Activated T-helper 2 cell treated with anti-CD3 and anti-CD28 coated beads, Interferon-gamma antibody, Interleukin-2, Interleukin-4, amounts not matched to agents 10 μg/mL and 5 μg/mL and 100 μg/mL, durations not matched to agents 14 hours and 24 hours and 36 hours (primary cell): ENCODE measurements around the gene PRRX1. TPM values are rescaled to one million over a fixed set of nuclear protein-coding genes. Genes with fewer than 3 reads are reported as not detected.

Experiments
- DNase-seq: peaks from one replicate; pipeline ENCODE4 v3.0.0; 2021; ENCODE audit warnings: low spot score
- H3K27ac Mint-ChIP-seq: one replicate; pipeline ENCODE4 v1.8.0; 2021; ENCODE audit warnings: mixed read lengths
- H3K27me3 Mint-ChIP-seq: one replicate; pipeline ENCODE4 v1.8.0; 2021; ENCODE audit warnings: low read depth, mixed read lengths
- H3K36me3 Mint-ChIP-seq: one replicate; pipeline ENCODE4 v1.8.0; 2021; ENCODE audit warnings: low read depth, mixed read lengths
- H3K4me1 Mint-ChIP-seq: one replicate; pipeline ENCODE4 v1.8.0; 2021; ENCODE audit warnings: low read depth, mixed read lengths
- H3K4me3 Mint-ChIP-seq: one replicate; pipeline ENCODE4 v1.8.0; 2021; ENCODE audit warnings: low read depth, mild to moderate bottlenecking, moderate library complexity, mixed read lengths
- H3K9me3 Mint-ChIP-seq: one replicate; pipeline ENCODE4 v1.8.0; 2021; ENCODE audit warnings: mixed read lengths
- intact Hi-C: fragments of 100-400 bp; cut with micrococcal nuclease; formaldehyde crosslinking; loops from one replicate; pipeline ENCODE4 v1.15.1; 2023
- total RNA-seq: library from RNA; stranded (reverse); gene quantifications from 2 replicates; pipeline ENCODE4 v1.2.3, GENCODE V29; 2022

The PRRX1 gene
- total RNA-seq, 1 donor from 2014 or later: not detected

DNA sequence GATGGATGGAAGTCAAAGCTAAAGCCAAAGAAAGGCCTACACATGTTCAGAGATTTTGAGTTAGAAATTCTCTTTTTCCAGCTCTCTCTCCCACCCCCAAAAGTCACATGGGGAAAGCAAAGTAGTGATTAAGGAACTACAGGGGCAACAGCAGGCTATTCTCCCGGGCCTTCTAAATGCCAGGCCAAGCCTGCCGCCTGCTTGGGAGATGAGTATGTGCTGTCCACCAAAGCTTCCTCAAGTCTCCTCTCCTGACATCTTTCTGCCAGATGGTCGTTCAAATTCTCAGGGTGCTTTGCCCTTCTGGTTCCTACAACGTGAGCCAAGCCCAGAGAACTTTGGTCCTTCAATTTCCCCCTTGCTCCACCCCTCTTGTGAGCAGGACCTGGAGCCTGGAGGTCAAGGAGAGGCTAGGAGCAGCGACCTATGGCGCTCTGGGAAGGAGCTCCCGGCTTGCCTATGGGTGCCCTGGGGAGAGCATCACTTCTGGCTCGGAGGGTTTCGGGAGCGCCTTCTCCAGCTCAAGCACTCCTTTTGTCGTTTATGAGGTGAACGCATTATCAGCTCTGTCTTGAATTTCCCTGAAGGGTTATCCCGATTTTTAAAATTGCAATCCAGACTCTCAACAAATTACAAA is 4.4 kb upstream of the PRRX1 start:
- Mint-ChIP-seq H3K36me3 (no peaks in the 10 kb centered on the region), H3K9me3 (no peaks in the 10 kb centered on the region), H3K27me3 (peaks cover 76% of the 10 kb centered on the region), H3K27ac (no peak overlapping the region), H3K4me1 (peaks cover 2% of the 10 kb centered on the region), H3K4me3 (no peak overlapping the region)
- intact Hi-C loops: loop anchor here (10.0 kb wide), 2 partner anchors 65 to 145 kb away; no protein-coding TSS in a partner anchor
- no peak for DNase-seq

DNA sequence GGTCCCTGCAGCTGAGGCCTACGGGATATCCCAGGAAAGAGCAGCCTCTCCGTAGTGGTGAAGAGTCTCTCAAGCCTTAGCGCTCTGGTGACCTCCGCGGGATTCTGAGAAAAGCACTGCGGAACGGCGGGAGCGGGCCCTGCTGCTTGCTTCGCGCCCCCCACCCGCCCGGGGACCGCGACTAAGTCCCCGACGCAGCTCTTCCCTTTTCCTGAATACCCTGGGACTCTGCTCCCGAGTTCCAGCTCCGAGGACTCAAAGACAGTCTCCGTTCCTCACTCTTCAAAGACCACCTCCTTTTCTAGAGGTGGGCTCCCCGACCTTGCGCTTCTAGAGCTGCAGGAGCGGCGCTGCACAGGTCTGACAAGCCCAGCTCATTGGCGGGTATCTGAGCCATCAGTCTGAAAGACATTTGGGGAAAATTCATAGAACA is 3.6 kb upstream of the PRRX1 start:
- H3K27ac Mint-ChIP-seq: no peak overlapping the region
- no peaks in the 10 kb centered on the region for H3K9me3 Mint-ChIP-seq
- peaks cover 79% of the 10 kb centered on the region for H3K27me3 Mint-ChIP-seq
- intact Hi-C loops: loop anchor here (10.0 kb wide), 2 partner anchors 65 to 145 kb away; no protein-coding TSS in a partner anchor
- DNase-seq: no peak
- no peak overlapping the region for H3K4me3 Mint-ChIP-seq
- H3K4me1 Mint-ChIP-seq: peaks cover 5% of the 10 kb centered on the region
- no peaks in the 10 kb centered on the region for H3K36me3 Mint-ChIP-seq

DNA sequence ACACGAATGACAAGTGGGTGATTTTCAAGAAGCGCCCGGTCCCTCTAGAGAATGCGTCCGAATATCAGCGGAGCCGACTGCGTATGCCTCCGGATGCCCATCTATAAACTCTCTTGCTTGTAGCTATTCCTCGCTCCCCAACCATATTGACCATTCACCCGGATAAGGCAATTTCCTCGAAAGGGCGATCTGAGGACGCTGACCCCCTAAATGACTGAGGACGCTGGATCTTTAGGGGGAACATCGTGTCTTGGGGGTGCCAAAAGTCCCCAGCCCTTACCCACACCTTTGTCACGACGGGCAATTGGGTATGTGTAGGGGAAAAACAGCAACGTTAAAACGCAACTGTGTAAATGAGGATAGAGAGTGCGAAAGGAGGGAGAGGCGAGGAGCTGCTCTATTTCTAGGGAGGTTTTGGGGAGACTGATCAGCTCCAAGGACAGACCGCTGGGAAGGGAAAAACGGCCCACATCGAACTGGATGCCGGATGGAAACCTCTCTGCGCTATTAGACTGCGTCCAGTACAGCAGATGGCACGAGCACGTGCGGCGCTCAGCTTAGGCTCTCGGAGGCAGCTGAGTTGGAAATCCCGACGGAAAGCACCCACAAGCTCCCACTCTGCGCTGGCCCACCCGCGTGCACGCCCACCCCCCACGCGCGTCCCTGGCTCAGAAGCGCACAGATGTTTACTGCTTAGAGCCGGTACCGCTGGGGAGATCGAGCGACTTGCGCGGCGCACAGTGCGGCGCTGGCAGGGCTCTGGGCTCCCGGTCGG is 2.9 kb upstream of the PRRX1 start:
- Mint-ChIP-seq H3K9me3 (no peaks in the 10 kb centered on the region), H3K36me3 (no peaks in the 10 kb centered on the region)
- intact Hi-C loops: loop anchor here (10.0 kb wide), 2 partner anchors 66 to 146 kb away; no protein-coding TSS in a partner anchor

DNA sequence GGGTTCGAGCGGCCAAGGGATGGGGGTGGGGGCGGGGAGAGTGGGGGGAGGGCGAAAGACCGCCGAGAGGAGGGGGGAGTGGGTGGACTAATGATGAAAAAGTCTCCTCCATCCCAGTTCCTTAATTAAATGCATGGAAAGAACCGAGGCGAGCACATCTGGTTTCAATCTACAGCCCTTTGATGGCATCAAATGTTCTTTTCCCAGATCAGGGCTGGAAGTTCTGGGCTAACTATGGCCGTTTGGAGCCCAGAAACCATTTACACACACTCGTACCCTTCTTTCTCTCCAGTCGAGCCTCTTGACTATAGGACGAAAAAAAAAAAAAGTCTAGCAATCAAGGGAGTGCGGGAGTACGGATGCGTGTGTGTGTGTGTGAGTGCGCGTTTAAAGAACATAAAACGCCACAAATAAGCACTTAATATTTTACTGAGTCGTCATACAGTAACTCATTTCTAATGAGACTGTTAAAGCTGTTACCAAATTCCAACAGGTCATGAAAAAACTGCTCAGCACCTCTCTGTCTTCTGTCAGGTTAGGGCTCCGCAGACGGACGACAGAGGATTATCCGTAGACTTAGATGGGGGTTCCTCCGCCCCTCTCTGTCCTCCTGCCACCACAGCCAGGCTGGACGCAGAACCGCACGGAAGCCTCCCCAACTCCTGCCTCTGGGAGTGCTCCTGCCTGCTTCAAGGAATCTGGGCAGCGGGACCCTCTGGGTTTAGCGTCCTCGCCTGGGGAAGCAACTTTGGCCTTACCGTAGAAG is 2.1 kb upstream of the PRRX1 start:
- Mint-ChIP-seq H3K4me1 (peaks cover 10% of the 10 kb centered on the region), H3K27ac (no peak overlapping the region), H3K36me3 (no peaks in the 10 kb centered on the region), H3K4me3 (no peak overlapping the region), H3K27me3 (peaks cover 85% of the 10 kb centered on the region), H3K9me3 (no peaks in the 10 kb centered on the region)
- intact Hi-C loops: loop anchor here (10.0 kb wide), 2 partner anchors 67 to 147 kb away; no protein-coding TSS in a partner anchor
- DNase-seq: no peak

More for the DNA sequence above, 2.9 kb upstream of the PRRX1 start:
- Mint-ChIP-seq H3K27me3 (peaks cover 82% of the 10 kb centered on the region), H3K4me3 (no peak overlapping the region), H3K27ac (no peak overlapping the region), H3K4me1 (peaks cover 5% of the 10 kb centered on the region)
- DNase-seq: no peak

DNA sequence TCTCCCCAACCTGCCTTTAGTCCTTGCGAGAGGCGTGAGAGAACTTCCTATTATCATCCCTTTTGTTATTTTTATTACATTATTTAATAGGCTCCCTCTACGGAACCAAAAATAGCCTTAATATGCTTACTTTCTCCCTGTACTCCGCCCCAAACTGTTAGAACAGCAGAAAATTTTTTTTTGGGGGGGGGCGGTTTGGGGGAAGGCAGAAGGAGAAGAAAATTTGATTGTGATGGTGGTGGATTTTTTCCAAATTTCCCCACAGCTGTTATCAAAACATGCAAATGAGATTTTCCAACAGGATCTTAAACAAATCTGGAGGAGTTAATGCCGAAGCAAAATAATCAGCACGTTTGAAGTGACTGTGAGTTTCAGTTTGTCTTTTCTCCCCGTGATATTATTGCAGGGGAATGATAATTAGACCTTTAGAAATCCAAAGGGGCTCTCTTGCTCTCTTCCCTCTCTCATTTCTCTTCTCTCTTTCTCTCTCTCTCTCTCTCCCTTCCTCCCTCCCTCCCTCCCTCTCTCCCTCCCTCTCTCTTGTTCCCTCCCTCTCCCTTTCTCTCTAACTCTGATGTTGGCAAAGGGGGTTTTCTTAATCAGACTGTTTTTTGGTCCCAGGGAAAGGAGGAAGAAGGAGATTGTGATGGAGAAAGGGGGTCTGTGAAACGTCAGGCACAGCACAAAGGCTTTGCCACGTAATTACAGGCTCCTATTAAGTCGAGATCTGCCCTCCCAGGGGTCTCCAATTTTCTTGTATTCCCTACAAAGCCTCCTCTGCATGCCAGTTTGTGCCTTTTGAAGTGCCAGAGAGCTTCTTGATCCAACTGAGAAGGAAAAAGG is 1.1 kb upstream of the PRRX1 start:
- intact Hi-C loops: loop anchor here (10.0 kb wide), 2 partner anchors 68 to 148 kb away; no protein-coding TSS in a partner anchor
- peaks cover 10% of the 10 kb centered on the region for H3K4me1 Mint-ChIP-seq
- no peak for DNase-seq
- H3K9me3 Mint-ChIP-seq: no peaks in the 10 kb centered on the region
- peaks cover 87% of the 10 kb centered on the region for H3K27me3 Mint-ChIP-seq
- no peak overlapping the region for H3K4me3 Mint-ChIP-seq
- no peaks in the 10 kb centered on the region for H3K36me3 Mint-ChIP-seq
- H3K27ac Mint-ChIP-seq: no peak overlapping the region

DNA sequence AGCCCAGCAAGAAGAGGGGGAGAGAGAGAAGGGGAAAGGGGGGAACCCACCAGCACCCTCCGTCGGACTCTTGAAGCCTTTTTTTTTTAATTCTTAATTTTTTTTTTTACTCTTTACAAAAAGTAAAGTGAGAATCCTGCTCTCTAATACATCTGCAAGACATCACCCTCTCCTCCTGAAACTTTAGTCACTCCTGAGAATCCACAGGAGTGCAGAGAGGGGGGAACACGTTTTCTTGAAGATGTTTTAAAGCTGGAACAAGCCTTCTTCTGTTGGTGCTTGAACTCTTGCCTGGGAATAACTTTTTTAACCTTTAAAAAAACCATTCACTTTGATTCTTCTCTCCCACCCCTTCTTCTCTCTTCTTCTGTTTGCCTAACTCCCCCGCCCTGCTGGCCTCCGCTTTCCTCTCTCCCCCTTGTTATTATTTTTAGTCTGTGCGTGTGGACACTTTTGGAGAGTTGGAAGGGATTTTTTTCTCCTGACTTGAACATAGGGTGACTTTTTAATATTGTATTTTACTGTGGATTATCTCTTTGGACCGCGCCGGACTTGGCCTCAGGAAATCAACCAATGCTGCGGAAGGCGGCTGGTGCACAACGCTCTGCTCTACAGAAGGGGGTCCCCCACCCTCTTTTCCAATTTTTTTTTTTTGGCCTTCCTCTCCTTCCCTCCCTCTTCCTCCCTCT is 383 bp upstream of the PRRX1 start:
- H3K4me3 Mint-ChIP-seq: no peak overlapping the region

DNA sequence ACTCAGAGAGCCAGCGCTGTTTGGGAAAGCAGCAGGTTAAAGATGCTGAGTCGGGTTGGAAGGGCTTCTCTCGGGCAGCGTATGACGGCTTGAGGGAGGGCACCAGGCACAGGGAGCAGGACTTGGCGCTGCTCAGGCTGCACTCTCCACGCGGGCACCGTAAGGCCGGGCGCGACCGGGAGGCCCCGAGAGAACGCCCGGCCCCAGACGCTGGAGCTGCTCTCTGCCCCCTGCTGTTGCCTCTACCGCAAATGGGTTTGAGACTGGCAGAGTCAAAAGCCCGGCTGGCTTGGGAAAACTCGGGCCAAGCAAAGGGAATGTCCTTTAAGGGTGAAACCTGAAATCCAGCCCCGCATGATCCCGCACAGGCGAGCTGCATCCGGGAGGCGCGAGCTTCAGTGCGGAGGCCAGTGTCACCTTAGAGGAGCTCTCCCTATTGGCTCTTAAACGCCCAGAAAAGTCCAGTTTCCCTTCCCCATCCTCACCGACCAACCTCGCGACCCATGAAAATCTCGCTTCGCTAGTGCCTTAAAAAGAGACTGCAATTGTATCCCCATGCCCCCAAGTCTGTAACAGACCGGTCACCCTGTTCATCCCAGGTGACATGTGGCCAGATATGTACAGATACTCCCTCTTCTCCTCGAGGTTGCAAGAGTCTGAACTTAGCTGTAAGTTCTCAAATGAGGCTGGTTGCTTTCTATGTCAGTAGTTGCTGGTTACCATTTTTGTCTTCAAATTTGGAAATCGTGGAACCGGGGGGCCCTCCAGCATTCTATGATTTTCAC is 1.1 kb downstream of the PRRX1 start:
- no peaks in the 10 kb centered on the region for H3K9me3 Mint-ChIP-seq
- no peaks in the 10 kb centered on the region for H3K36me3 Mint-ChIP-seq
- H3K4me1 Mint-ChIP-seq: peaks cover 10% of the 10 kb centered on the region
- H3K27ac Mint-ChIP-seq: no peak overlapping the region
- H3K27me3 Mint-ChIP-seq: peaks cover 86% of the 10 kb centered on the region
- intact Hi-C loops: loop anchor here (10.0 kb wide), 2 partner anchors 70 to 150 kb away; no protein-coding TSS in a partner anchor
- no peak overlapping the region for H3K4me3 Mint-ChIP-seq
- DNase-seq: no peak

More for the DNA sequence above, 383 bp upstream of the PRRX1 start:
- no peaks in the 10 kb centered on the region for H3K9me3 Mint-ChIP-seq
- no peak for DNase-seq
- H3K36me3 Mint-ChIP-seq: no peaks in the 10 kb centered on the region
- intact Hi-C loops: loop anchor here (10.0 kb wide), 2 partner anchors 69 to 149 kb away; no protein-coding TSS in a partner anchor
- H3K27me3 Mint-ChIP-seq: peaks cover 88% of the 10 kb centered on the region
- H3K27ac Mint-ChIP-seq: no peak overlapping the region
- H3K4me1 Mint-ChIP-seq: peaks cover 10% of the 10 kb centered on the region

DNA sequence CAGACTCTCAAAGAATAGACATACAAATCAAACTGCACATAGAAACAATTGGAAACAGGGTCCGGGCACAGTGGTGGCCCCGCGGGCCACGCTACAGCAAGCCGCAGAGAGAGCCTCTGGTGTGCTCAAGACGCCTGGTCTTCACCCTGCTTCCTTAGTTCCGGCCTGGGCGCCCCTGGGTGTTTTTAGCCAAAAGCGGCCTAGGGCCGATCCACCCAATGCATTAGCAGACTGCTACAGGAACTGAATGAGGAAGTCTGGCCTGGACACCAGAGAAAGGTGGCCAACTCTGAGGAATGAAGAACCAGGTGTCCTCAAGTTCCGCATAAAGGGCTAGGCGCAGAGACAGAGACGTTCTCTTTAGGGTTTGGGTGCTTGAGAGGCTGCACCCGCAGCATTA is 1.7 kb downstream of the PRRX1 start:
- peaks cover 88% of the 10 kb centered on the region for H3K27me3 Mint-ChIP-seq
- no peak for DNase-seq
- no peaks in the 10 kb centered on the region for H3K36me3 Mint-ChIP-seq
- H3K9me3 Mint-ChIP-seq: no peaks in the 10 kb centered on the region
- intact Hi-C loops: loop anchor here (10.0 kb wide), 2 partner anchors 71 to 151 kb away; no protein-coding TSS in a partner anchor
- peaks cover 10% of the 10 kb centered on the region for H3K4me1 Mint-ChIP-seq
- no peak overlapping the region for H3K27ac Mint-ChIP-seq
- H3K4me3 Mint-ChIP-seq: no peak overlapping the region

DNA sequence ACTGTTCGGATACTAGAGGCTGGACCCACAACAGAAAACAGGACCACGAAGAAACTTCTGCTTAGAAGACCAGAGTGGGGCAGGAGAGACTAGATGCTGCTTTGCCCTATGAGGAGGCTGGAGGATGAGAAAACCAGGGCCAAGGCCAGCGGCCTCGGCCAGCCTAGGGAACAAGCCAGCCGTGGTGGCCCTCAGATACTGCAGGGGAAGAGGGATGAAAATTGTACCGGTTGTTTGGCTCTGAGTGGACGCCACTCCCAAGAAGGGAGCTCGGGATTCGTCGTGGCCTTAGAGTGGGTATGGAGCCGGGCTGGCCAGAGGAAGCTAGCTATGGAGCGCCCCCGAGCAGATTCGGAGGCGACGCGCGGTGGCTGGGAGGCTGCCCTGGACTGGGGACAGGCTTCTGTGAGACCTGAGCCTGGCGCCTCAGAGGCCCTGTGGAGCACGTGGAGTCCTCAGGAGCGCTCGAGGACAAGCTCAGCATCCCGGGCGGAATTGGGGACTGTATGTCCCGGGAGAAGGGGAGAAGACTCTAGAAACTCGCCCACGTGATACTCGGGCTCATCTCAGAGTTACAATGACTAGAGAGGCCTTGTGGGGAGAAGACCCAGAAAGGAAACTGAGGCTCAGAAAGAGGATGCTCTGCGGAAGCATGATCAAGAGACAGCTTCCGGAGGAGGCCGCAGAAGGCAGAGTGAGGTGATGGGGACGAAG is 2.8 kb downstream of the PRRX1 start:
- H3K36me3 Mint-ChIP-seq: no peaks in the 10 kb centered on the region
- peaks cover 8% of the 10 kb centered on the region for H3K4me1 Mint-ChIP-seq
- no peak overlapping the region for H3K27ac Mint-ChIP-seq
- intact Hi-C loops: loop anchor here (10.0 kb wide), 2 partner anchors 72 to 152 kb away; no protein-coding TSS in a partner anchor
- no peaks in the 10 kb centered on the region for H3K9me3 Mint-ChIP-seq
- peaks cover 90% of the 10 kb centered on the region for H3K27me3 Mint-ChIP-seq
- H3K4me3 Mint-ChIP-seq: no peak overlapping the region
- DNase-seq: no peak

DNA sequence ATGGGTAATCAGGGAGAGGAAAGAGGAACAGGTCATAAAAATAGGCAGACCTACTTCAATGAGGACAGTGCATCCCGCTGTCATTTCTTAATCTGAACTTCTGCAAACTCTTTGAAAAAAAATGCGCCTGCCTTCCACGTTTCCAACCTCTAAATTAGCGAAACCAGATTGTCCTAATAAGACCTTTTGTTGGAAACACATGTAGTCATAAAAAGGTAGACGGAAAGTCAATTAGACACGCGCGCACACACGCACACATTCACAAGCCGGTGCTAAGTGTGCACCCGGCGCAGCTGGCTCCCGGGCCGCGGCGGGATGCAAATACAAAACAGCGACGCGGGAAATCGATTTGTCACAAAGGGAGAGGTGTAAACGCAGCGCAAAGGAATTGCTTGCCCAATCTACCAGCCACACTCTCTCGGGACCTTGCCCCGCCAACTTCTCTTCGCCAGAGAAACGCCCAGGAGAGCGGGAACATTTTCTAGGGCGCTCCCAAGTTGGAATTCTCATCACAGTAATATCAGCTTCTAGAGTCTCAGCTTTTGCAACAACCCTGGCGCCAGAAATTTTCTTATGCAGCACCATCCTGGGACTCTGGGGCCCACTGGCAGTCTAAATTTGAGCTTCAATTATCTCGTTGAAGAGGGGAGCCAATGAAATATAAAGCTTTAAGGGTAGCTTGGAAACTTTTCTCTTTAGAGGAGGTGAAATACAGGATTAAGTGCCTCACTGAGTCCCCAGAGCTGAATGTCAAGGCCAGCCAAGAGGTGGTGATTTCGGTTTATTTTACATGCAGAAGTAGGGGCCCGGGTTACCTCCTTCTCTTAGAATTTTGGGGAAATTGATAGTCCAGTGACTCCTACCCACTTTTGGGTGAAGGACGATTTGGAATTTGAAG is 4.5 kb downstream of the PRRX1 start:
- peaks cover 8% of the 10 kb centered on the region for H3K4me1 Mint-ChIP-seq
- no peaks in the 10 kb centered on the region for H3K36me3 Mint-ChIP-seq
- no peak overlapping the region for H3K27ac Mint-ChIP-seq
- no peak overlapping the region for H3K4me3 Mint-ChIP-seq
- H3K9me3 Mint-ChIP-seq: no peaks in the 10 kb centered on the region
- DNase-seq: no peak
- intact Hi-C loops: loop anchor here (10.0 kb wide), 2 partner anchors 74 to 154 kb away; no protein-coding TSS in a partner anchor
- H3K27me3 Mint-ChIP-seq: peaks cover 88% of the 10 kb centered on the region
